ENCODE results near the gene RSU1. TPM values are rescaled to one million over a fixed set of nuclear protein-coding genes. Genes with fewer than 3 reads are reported as not detected.

Gene RSU1
- total RNA-seq, 1 donor from 2014 or later: 75.3 TPM

DNA sequence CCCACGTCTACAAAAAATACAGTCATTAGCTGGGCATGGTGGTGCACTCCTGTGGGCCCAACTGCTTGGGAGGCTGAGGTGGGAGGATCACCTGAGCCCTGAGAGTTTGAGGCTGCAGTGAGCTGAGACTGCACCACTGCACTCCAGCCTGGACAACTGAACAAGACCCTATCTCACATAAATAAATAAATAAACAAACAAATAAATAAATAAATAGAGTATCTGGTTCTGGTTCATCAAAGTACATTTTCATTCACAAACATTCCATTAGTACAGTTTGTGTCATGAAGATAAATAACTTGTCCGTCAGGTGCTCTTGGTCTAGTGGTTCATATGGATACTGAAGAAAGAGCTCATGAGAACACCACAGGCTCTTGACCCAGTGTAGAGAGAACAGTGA, 96.4 kb downstream of the RSU1 start:
- TF ChIP-seq, protein P1, sequence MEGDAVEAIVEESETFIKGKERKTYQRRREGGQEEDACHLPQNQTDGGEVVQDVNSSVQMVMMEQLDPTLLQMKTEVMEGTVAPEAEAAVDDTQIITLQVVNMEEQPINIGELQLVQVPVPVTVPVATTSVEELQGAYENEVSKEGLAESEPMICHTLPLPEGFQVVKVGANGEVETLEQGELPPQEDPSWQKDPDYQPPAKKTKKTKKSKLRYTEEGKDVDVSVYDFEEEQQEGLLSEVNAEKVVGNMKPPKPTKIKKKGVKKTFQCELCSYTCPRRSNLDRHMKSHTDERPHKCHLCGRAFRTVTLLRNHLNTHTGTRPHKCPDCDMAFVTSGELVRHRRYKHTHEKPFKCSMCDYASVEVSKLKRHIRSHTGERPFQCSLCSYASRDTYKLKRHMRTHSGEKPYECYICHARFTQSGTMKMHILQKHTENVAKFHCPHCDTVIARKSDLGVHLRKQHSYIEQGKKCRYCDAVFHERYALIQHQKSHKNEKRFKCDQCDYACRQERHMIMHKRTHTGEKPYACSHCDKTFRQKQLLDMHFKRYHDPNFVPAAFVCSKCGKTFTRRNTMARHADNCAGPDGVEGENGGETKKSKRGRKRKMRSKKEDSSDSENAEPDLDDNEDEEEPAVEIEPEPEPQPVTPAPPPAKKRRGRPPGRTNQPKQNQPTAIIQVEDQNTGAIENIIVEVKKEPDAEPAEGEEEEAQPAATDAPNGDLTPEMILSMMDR (IDR thresholded peaks at IDR 0.05; ENCODE audit: insufficient read depth, low read length, poor library complexity, severe bottlenecking): no peak
- H3K36me3 ChIP-seq (ENCODE audit: control insufficient read depth, insufficient read depth, low read length): no peaks in the 10 kb centered on the region
- H3K27me3 ChIP-seq (ENCODE audit: control insufficient read depth, insufficient read depth, low read length): no peaks in the 10 kb centered on the region
- DNase-seq (ENCODE audit: low read depth): no peak
- H3K4me3 ChIP-seq (ENCODE audit: low read depth, low read length): no peak overlapping the region

DNA sequence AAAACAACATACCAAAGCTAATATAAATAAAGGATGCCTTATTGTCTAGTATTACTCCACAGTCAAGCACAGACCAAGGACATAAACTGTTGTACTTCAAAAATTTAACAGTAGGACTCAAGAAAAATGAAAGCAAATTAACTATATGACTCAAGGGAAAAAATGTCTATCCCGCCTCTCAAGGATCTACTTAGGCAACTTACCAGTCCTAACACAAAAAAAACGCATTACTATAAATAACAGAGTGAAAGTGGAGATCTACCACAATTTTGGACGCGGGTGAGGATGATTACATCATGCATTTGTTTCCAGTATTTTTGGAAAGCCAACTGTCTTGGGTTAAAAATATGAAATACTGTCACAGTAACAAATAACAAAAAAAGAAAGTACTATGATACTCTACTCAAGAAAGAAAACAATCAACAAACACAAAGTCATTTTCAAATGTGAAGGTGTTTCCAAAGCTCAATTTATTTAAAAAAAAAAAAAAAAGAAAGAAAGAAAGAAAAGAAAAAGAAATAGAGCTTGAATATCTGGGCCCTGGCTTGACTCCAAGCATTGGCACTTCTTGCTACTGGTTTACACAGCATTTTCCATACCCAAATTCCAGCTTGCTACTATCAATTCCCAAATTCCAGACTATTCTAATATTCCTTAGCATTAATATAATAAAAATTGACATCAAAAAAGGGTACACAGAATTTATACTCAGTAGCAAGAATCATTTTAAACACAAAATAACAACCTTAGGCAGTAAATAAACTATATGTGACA, 99.4 kb downstream of the RSU1 start:
- no peak for DNase-seq (ENCODE audit: low read depth)
- TF ChIP-seq, protein P1 (IDR thresholded peaks at IDR 0.05; ENCODE audit: insufficient read depth, low read length, poor library complexity, severe bottlenecking): no peak

GRCh38 chr10:16716051-16716450, 101.2 kb downstream of the RSU1 start:
- Histone ChIP-seq H3K4me3 (ENCODE audit: low read depth, low read length) (no peak overlapping the region), H3K36me3 (ENCODE audit: control insufficient read depth, insufficient read depth, low read length) (no peaks in the 10 kb centered on the region), H3K27me3 (ENCODE audit: control insufficient read depth, insufficient read depth, low read length) (no peaks in the 10 kb centered on the region)
- TF ChIP-seq, protein P1 (IDR thresholded peaks at IDR 0.05; ENCODE audit: insufficient read depth, low read length, poor library complexity, severe bottlenecking): no peak
- DNase-seq (ENCODE audit: low read depth): no peak

More for the DNA sequence above, 99.4 kb downstream of the RSU1 start:
- no peaks in the 10 kb centered on the region for H3K27me3 ChIP-seq (ENCODE audit: control insufficient read depth, insufficient read depth, low read length)
- no peaks in the 10 kb centered on the region for H3K36me3 ChIP-seq (ENCODE audit: control insufficient read depth, insufficient read depth, low read length)
- no peak overlapping the region for H3K4me3 ChIP-seq (ENCODE audit: low read depth, low read length)

- TF ChIP-seq, protein P1 (IDR thresholded peaks at IDR 0.05; ENCODE audit: insufficient read depth, low read length, poor library complexity, severe bottlenecking): no peak
Observed at GRCh38 chr10:16713290-16713689, 103.9 kb downstream of the RSU1 start.

GRCh38 chr10:16712883-16713282, 104.3 kb downstream of the RSU1 start:
- H3K27me3 ChIP-seq (ENCODE audit: control insufficient read depth, insufficient read depth, low read length): no peaks in the 10 kb centered on the region
- TF ChIP-seq, protein P1 (IDR thresholded peaks at IDR 0.05; ENCODE audit: insufficient read depth, low read length, poor library complexity, severe bottlenecking): no peak
- no peaks in the 10 kb centered on the region for H3K36me3 ChIP-seq (ENCODE audit: control insufficient read depth, insufficient read depth, low read length)
- no peak for DNase-seq (ENCODE audit: low read depth)
- no peak overlapping the region for H3K4me3 ChIP-seq (ENCODE audit: low read depth, low read length)

More at GRCh38 chr10:16713290-16713689, 103.9 kb downstream of the RSU1 start:
- no peak for DNase-seq (ENCODE audit: low read depth)
- no peaks in the 10 kb centered on the region for H3K27me3 ChIP-seq (ENCODE audit: control insufficient read depth, insufficient read depth, low read length)
- H3K36me3 ChIP-seq (ENCODE audit: control insufficient read depth, insufficient read depth, low read length): no peaks in the 10 kb centered on the region
- H3K4me3 ChIP-seq (ENCODE audit: low read depth, low read length): no peak overlapping the region

- TF ChIP-seq, protein P1 (IDR thresholded peaks at IDR 0.05; ENCODE audit: insufficient read depth, low read length, poor library complexity, severe bottlenecking): no peak
- no peak overlapping the region for H3K4me3 ChIP-seq (ENCODE audit: low read depth, low read length)
- no peak for DNase-seq (ENCODE audit: low read depth)
- H3K27me3 ChIP-seq (ENCODE audit: control insufficient read depth, insufficient read depth, low read length): no peaks in the 10 kb centered on the region
- H3K36me3 ChIP-seq (ENCODE audit: control insufficient read depth, insufficient read depth, low read length): no peaks in the 10 kb centered on the region
Observed at GRCh38 chr10:16700331-16700730, 116.9 kb downstream of the RSU1 start.
